ENCODE measurements around the gene BPIFB3. TPM values are rescaled to one million over a fixed set of nuclear protein-coding genes. Genes with fewer than 3 reads are reported as not detected.
A peak's percentile ranks its signal among the peaks of the same experiment; 100 is the strongest.

The BPIFB3 gene
- total and polyA plus RNA-seq, 2 of the 4 experiments (the other 2 are of a cell fraction), result not detected

DNA sequence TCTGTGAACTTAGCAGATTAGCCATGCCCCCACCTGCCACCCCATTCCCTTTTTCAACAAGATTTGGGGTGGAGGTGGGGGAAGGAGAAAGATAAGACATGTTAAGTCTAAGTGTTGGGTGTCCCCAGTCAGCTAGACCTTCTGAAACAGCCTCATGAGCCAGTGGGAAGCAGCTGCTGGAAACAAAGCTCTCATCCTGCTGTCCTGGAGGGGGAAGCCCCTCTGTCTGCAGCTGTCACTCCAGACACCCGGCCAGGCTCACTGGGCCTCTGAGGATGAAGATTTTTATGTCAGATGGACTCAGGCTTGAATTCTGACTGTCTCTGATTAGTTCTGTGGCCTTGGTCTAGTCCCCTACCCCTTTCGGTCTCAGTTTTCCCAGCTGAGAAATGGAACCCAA is 1.1 kb downstream of the BPIFB3 start:
- H3K9me1 ChIP-seq (ENCODE audit: insufficient read depth, low read length), result no peaks in the 10 kb centered on the region
- H3K4ac ChIP-seq (ENCODE audit: low read depth, low read length), result no peak overlapping the region
- H3K56ac ChIP-seq (ENCODE audit: extremely low read depth, insufficient read depth, low read length), result no peak overlapping the region
- TF ChIP-seq MXI1 (IDR thresholded peaks at IDR 0.05; ENCODE audit: borderline replicate concordance, low read depth, low read length) (no peak), FOS (IDR thresholded peaks at IDR 0.05; ENCODE audit: low read depth, low read length) (no peak), RFX5 (IDR thresholded peaks at IDR 0.05; ENCODE audit: low read depth, low read length) (no peak), SMC3 (IDR thresholded peaks at IDR 0.05; ENCODE audit: low read depth, low read length) (no peak), MAFK (IDR thresholded peaks at IDR 0.05; ENCODE audit: low read depth, low read length) (no peak), NFE2L2 (IDR thresholded peaks at IDR 0.05; ENCODE audit: low read depth, low read length) (no peak), CHD1 (IDR thresholded peaks at IDR 0.05; ENCODE audit: low read depth, low read length) (no peak), CEBPB (IDR thresholded peaks at IDR 0.05; ENCODE audit: low read depth, low read length) (no peak), POLR2A (IDR thresholded peaks at IDR 0.05; ENCODE audit: low read depth, low read length) (no peak), BHLHE40 (IDR thresholded peaks at IDR 0.05; ENCODE audit: low read depth, low read length) (no peak), RCOR1 (IDR thresholded peaks at IDR 0.05; ENCODE audit: insufficient replicate concordance, low read length) (no peak), RAD21 (IDR thresholded peaks at IDR 0.05; ENCODE audit: low read length) (no peak), MAZ (IDR thresholded peaks at IDR 0.05; ENCODE audit: borderline replicate concordance, low read depth, low read length) (no peak)
- TF ChIP-seq, protein P1, sequence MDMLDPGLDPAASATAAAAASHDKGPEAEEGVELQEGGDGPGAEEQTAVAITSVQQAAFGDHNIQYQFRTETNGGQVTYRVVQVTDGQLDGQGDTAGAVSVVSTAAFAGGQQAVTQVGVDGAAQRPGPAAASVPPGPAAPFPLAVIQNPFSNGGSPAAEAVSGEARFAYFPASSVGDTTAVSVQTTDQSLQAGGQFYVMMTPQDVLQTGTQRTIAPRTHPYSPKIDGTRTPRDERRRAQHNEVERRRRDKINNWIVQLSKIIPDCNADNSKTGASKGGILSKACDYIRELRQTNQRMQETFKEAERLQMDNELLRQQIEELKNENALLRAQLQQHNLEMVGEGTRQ (IDR thresholded peaks at IDR 0.05; ENCODE audit: low read depth, low read length), result no peak
- TF ChIP-seq, protein P2, sequence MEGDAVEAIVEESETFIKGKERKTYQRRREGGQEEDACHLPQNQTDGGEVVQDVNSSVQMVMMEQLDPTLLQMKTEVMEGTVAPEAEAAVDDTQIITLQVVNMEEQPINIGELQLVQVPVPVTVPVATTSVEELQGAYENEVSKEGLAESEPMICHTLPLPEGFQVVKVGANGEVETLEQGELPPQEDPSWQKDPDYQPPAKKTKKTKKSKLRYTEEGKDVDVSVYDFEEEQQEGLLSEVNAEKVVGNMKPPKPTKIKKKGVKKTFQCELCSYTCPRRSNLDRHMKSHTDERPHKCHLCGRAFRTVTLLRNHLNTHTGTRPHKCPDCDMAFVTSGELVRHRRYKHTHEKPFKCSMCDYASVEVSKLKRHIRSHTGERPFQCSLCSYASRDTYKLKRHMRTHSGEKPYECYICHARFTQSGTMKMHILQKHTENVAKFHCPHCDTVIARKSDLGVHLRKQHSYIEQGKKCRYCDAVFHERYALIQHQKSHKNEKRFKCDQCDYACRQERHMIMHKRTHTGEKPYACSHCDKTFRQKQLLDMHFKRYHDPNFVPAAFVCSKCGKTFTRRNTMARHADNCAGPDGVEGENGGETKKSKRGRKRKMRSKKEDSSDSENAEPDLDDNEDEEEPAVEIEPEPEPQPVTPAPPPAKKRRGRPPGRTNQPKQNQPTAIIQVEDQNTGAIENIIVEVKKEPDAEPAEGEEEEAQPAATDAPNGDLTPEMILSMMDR (conservative IDR thresholded peaks at IDR 0.05; ENCODE audit: low read depth, low read length), result no peak
- TF ChIP-seq, protein P3, sequence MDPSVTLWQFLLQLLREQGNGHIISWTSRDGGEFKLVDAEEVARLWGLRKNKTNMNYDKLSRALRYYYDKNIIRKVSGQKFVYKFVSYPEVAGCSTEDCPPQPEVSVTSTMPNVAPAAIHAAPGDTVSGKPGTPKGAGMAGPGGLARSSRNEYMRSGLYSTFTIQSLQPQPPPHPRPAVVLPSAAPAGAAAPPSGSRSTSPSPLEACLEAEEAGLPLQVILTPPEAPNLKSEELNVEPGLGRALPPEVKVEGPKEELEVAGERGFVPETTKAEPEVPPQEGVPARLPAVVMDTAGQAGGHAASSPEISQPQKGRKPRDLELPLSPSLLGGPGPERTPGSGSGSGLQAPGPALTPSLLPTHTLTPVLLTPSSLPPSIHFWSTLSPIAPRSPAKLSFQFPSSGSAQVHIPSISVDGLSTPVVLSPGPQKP (IDR thresholded peaks at IDR 0.05; ENCODE audit: borderline replicate concordance, low read depth, low read length), result no peak
- H3K4me1 ChIP-seq (ENCODE audit: control insufficient read depth, insufficient read depth, low read length), result no peaks in the 10 kb centered on the region
- H3K36me3 ChIP-seq (ENCODE audit: control insufficient read depth, insufficient read depth, low read length), result no peaks in the 10 kb centered on the region
- no peak overlapping the region for H3K18ac ChIP-seq (ENCODE audit: low read depth, low read length)
- ChIA-PET POLR2A (ENCODE audit: unreplicated experiment) (no interaction called here), CTCF (no interaction called here)
- no peak overlapping the region for H4K91ac ChIP-seq (ENCODE audit: insufficient read depth, low read depth, low read length)
- WGBS, 2 experiments (ENCODE audit: extremely low coverage in 2 of 2, insufficient read length in 1 of 2), result 71% methylated on average over 1 of the region's 2 CpGs; no CpG with 5 or more reads in 1 of the 2 experiments
- no peaks in the 10 kb centered on the region for H3K79me1 ChIP-seq (ENCODE audit: low read depth in 1 of 2, low read length in 2 of 2)
- in situ Hi-C loops (cut with MboI; ENCODE audit: low sequenced_read_pairs) (no loop called here), intact Hi-C loops (cut with micrococcal nuclease) (no loop called here), dilution Hi-C loops (cut with HindIII; ENCODE audit: low sequenced_read_pairs, unreplicated experiment) (no loop called here)
- no peak overlapping the region for H3K9ac ChIP-seq (ENCODE audit: low read depth, low read length)
- H4K20me1 ChIP-seq (ENCODE audit: insufficient read depth, low read length), result no peaks in the 10 kb centered on the region
- no TSS peak for BruUV-seq (replicated peaks)
- no peak overlapping the region for H3K23ac ChIP-seq (ENCODE audit: low read depth, low read length)
- H4K5ac ChIP-seq (ENCODE audit: low read depth, low read length), result no peak overlapping the region
- H3K4me3 ChIP-seq (ENCODE audit: insufficient read depth, low read depth, low read length), result no peak overlapping the region
- no peaks in the 10 kb centered on the region for H3K9me3 ChIP-seq (ENCODE audit: control insufficient read depth, insufficient read depth, low read length)
- ATAC-seq (ENCODE audit: low read depth), result no peak
- no peak overlapping the region for H2AK5ac ChIP-seq (ENCODE audit: low read depth, low read length)
- no peak for DNase-seq
- no peak overlapping the region for H2BK15ac ChIP-seq (ENCODE audit: low read depth, low read length)
- peak overlapping the region; percentile 42 for H2AK9ac ChIP-seq (replicated peaks; ENCODE audit: low read depth, low read length, poor library complexity)
- no peak overlapping the region for H3K4me2 ChIP-seq (ENCODE audit: low read depth, low read length)
- no peak overlapping the region for H3K14ac ChIP-seq (replicated peaks; ENCODE audit: low read depth, low read length)
- no peak overlapping the region for H2BK5ac ChIP-seq (ENCODE audit: low read depth, low read length, poor library complexity, severe bottlenecking)
- no peak overlapping the region for H4K8ac ChIP-seq (ENCODE audit: low read depth in 2 of 2, low read length in 2 of 2)
- no peak overlapping the region for H3K27ac ChIP-seq (ENCODE audit: insufficient read depth, low read length)
- peaks cover 4% of the 10 kb centered on the region; the same call in 1 of the 2 replicates for H3K27me3 ChIP-seq (ENCODE audit: control insufficient read depth, insufficient read depth, low read length)
- H2BK120ac ChIP-seq (ENCODE audit: low read depth, low read length), result no peak overlapping the region
- H2BK20ac ChIP-seq (ENCODE audit: low read depth, low read length), result no peak overlapping the region
- no peak overlapping the region for H2AFZ ChIP-seq (replicated peaks; ENCODE audit: low read length, poor library complexity)

Data from IMR-90 (cell line).